HL-60/S4 treated with retinoic acid at 250 ng/mL for 4 days and 3 days (cell line): Measurements from ENCODE around the gene FARP1.

ENCODE experiments used
- in situ Hi-C: fragments of 300-500 bp; cut with MboI; formaldehyde crosslinking; loops from 2 replicates; pipeline ENCODE4 v1.7.0; 2022; ENCODE audit warnings: low sequenced_read_pairs

The FARP1 gene

DNA sequence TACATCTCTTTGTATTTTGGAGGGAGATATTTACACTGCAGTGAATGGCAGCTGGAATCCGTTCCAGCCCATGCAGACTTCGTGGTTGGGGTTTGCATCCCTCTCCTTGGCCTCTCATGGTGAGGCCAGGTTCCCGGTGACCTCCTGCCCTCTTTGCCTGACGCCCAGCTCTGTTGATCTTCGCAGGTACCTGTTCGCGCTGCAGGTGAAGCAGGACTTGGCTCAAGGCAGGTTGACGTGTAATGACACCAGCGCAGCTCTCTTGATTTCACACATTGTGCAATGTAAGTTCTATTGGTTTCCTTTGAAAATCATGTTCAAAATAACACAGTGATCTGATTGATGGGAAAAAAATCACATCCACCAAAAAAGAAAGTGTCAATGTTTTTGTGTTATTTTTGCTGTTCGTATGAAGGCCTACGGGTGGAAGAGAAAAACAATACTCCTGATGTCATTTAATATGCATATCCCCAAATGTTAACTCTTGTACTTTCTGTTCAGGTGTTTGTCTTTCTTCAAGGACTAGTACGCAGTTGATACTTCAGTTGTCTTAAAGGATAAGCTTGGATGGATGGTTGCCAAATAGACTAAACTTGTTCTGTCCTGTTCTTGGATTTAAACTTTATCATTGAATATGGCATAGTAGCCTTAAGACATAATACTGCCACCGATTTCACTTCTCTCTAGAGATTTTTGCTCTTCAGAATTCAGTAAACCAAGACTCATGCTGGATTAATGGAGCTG, 234.9 kb downstream of the FARP1 start:
- in situ Hi-C loops = no loop called here

DNA sequence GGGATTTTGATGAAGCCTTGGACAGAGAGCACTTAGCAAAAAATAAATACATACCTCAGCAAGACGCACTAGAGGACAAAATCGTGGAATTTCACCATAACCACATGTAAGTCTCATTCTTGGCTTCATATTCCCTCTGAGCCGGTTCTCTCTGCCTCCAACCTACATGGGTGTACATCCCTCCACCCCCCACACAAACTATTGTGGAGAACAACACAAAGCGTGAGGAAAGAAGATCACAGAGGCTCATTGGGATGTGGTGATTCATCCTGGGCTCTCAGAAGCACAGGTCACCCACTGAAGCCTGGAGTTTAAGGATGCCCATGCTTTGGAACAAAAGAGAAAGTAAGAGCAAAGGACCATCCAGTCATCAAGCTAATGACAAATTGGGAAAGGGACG, 241.8 kb downstream of the FARP1 start:
- in situ Hi-C loops = no loop called here

DNA sequence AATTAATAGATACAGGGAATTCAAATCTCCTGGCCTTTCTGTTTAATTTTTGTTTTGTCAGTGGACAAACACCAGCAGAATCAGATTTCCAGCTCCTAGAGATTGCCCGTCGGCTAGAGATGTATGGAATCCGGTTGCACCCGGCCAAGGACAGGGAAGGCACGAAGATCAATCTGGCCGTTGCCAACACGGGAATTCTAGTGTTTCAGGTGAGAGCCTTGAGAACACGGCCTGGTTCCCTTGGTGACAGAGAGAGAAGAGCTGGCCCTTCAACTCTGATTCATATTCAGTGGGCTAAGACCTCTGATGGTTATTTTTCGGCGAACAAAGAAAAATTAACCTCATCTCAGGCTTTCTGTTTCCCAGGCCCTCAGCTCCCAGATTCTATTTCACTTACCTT, 242.7 kb downstream of the FARP1 start:
- in situ Hi-C loops = no loop called here

- in situ Hi-C loops = no loop called here
Measured at GRCh38 chr13:98386637-98387036, 243.7 kb downstream of the FARP1 start.

GRCh38 chr13:98389319-98389718, 246.4 kb downstream of the FARP1 start:
- in situ Hi-C loops = no loop called here

DNA sequence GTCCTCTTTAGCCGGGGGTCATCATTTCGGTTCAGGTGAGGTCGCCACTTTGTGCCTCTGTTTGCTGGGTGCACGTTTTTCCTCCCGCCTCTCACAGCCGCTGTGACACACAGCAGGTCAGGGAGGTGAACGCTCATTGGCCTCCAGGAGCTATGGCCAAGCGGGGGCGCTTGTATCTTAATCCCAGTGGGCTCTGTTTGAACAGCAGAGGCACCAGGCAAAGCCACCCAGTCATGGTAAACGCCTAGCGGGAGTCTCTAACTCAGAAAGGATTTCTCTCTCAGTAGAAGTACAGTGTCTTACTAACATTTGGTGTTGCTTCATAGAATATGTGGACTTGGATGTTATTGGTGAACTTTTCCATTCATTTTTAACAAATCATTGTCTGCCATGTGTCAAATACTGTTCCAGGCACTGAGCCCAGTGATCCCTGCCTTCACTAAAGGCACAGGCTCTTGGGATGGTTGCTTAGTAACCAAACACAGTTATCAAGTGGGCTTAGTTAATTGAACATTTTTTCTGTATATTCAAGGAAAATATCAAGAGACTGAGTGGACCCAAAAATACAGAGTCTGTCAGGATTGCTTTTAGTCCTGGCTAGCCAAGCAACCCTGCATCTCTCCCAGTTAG, 247.3 kb downstream of the FARP1 start:
- in situ Hi-C loops = no loop called here

- in situ Hi-C loops = no loop called here
Measured at GRCh38 chr13:98393873-98394272, 251.0 kb downstream of the FARP1 start.

DNA sequence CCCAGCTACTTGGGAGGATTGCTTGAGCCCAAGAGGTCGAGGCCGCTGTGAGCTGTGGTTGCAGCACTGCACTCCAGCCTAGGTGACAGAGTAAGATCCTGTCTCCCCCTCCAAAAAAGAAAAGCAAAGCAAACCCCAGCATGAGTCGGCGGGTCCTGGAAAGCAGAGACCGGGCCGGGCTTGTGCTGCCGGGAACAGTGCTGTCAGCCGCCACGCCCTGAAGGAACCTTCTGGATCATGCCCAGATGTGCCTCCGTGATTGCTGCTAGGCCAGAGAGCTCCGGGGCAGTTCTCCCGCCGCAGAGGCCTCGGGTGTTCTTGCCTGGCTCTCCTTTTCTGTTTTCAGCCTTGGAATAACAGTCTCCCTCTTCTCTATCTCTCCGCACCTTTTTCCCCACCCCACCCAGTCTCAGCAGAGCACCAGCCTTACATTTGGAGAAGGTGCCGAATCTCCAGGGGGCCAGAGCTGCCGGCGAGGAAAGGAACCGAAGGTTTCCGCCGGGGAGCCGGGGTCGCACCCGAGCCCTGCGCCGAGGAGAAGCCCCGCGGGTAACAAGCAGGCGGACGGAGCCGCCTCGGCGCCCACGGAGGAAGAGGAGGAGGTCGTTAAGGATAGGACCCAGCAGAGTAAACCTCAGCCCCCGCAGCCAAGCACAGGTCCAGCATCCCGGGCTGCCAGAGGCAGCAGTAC, 252.1 kb downstream of the FARP1 start:
- in situ Hi-C loops = no loop called here

GRCh38 chr13:98396071-98396710, 253.3 kb downstream of the FARP1 start:
- in situ Hi-C loops = no loop called here

- in situ Hi-C loops = no loop called here
Measured at GRCh38 chr13:98397221-98397620, 254.3 kb downstream of the FARP1 start.

DNA sequence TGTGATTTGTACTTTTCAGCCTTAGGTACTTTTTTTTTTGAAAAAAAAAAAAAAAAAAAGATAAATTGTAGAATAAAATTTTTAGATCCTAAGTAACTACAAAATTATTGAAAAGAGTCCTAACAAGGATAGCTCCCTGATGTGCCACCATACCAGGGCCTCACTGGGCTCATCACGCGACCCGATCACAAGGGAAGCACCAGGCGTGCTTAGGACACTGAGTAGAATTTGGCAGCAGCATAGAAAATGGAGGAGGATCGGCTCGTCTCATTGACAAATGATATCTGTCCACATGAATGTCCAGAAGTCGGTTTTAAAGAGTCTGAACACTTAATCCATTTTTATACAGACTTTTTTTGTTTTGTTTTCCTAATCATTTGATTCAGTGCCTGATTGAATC, 255.0 kb downstream of the FARP1 start:
- in situ Hi-C loops = no loop called here

DNA sequence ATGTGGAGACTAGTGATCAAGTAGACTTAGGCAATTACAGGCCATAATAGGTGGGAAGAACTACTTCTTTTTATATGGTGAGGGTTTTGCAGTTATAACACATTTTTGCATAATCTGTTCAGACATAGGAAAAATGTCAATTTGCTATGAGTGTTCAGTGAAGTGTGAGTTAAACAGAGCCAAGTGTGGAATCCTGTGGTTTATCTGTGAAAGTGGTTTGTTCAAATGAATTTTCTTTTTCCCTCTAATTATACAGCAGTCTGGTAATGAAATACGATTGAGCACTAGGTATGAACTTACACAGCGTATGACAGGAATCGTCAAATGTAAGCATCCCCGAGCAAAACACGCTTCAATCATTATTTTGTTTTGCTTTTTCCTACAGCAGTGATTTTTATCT, 255.7 kb downstream of the FARP1 start:
- in situ Hi-C loops = no loop called here

DNA sequence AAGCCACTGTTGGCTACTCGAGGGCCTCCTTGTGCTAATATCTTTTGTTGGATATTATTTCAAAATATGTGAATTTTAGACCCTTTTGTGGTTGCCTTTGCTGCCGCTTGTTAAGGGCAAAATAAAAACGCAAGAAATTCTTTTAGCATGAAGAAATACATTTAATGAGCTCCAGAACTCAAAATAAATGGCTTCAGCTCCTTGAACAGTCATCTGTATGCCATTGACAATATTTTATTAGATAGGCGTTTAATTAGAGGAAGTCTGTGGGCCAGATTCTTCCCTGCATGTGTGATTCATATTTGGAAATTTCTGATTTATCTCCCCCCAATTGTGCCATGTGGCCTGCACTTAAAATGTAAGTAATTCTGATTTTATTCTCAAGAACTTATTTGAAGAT, 256.9 kb downstream of the FARP1 start:
- in situ Hi-C loops = no loop called here

DNA sequence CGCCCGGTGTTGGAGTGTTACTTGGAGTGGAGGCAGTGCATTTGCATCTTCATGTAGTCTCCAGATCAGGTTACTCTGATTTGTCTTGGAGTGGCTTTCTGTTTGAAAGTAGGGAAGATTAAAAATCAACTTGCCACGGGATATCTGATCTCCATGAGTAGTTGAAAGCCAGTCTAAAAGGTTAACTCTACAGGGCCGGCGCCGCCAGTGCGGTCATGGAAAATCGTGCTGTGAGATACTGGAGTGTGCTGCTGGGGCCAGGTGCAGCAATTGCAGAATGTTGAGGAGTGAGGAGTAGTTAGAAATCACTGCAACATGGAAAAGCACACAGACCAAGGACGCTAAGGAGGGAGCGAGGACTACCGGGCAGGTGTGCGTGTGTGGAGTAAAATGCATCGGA, 259.0 kb downstream of the FARP1 start:
- in situ Hi-C loops = no loop called here

GRCh38 chr13:98403076-98403475, 260.2 kb downstream of the FARP1 start:
- in situ Hi-C loops = no loop called here

GRCh38 chr13:98405107-98405571, 262.2 kb downstream of the FARP1 start:
- in situ Hi-C loops = no loop called here

GRCh38 chr13:98405690-98406344, 262.9 kb downstream of the FARP1 start:
- in situ Hi-C loops = no loop called here

GRCh38 chr13:98406427-98406826, 263.5 kb downstream of the FARP1 start:
- in situ Hi-C loops = no loop called here

GRCh38 chr13:98406971-98407370, 264.1 kb downstream of the FARP1 start:
- in situ Hi-C loops = no loop called here

DNA sequence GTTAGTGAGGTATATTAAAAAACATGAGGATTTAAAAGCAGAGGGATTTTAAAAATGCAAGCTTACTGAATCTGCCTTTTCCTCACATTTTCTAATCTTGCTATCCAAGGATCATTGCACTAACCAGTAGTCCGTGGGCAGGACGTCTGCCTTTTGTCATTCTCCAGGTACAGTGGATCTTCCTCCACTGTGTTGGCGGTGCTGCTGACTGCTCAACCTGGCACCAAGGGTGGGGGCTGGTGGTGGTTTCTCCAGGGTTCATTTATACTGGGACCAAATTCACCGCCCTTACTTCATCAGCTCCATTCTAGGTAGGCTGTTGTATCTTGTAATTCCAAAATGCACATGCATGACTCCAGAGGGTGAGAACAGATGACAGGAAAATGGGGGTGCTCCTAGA, 264.7 kb downstream of the FARP1 start:
- in situ Hi-C loops = no loop called here

DNA sequence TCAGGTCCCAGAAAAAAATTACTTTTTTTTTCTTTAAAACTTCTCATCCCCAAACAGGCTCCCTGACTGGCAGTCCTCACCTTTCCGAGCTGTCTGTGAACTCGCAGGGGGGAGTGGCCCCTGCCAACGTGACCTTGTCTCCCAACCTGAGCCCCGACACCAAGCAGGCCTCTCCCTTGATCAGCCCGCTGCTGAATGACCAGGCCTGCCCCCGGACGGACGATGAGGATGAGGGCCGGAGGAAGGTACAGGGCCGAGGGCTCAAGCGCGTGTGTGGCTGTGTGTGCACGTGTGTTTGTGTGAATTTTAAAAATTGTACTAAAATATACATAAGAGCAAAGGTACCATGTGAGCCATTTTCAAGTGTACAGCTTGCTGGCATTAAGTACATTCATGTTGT, 266.4 kb downstream of the FARP1 start:
- in situ Hi-C loops = no loop called here
